Activated naive CD4-positive, alpha-beta T cell treated with Interleukin-2 at 50 U/mL for 16 hours (primary cell): Measurements from ENCODE around the gene SLC9A3.

Source experiments
- DNase-seq: peaks from one replicate; pipeline ENCODE4 v3.0.0-alpha.2; 2020

SLC9A3 gene

DNA sequence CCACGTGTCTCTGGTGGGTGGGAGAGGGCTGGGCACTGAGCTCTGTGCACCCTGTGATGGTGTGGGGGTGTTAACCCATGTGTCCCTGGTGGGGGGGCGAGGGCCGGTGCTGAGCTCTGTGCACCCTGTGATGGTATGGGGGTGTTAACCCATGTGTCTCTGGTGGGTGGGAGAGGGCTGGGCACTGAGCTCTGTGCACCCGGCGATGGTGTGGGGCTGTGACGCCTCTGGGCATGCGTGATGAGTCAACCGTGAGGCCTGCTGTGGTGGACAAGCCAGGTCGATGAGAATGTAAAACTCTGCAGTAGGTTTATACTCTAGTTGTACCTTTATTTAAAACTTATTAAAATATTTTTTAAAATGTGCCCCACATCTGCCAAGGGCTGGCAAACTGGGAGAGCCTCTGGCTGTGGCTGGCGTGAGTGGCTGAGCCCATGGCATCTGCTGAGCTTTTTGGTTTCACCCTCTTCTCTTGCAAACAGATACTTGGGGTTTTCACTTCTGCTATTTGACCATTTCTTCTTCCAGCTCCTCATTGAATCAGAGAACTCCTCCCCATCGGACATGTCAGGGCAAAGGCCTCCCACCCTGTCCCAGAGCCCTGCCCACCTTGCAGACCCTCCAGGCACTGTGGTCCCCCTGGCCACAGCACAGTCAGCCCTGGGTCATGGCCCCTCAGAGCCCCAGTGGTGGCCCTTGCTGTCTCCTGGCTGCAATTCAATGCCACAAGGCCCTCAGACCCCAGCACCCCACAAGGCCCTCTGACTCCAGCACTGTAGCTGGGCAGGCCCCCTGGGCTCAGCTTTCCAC lies 99.7 kb downstream of the SLC9A3 start:
- no peak for DNase-seq

GRCh38 chr5:423626-424261 lies 100.5 kb downstream of the SLC9A3 start:
- DNase-seq = no peak

DNA sequence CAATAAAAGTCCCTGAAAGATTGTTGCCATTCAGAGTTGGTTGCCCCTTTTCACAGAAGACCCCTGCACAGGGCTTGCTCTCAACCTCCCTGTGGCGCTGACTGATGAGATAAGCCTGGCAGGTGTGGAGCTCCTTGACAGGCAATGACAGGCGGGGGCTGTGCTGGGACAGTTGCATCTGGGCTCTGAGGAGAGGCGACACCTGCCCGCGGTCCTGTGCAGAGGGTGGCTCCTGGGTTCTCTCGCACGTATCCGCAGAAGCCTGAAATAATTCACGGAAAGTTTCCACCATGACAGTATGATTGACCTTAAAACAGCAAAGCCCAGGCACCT lies 101.0 kb downstream of the SLC9A3 start:
- no peak for DNase-seq

DNA sequence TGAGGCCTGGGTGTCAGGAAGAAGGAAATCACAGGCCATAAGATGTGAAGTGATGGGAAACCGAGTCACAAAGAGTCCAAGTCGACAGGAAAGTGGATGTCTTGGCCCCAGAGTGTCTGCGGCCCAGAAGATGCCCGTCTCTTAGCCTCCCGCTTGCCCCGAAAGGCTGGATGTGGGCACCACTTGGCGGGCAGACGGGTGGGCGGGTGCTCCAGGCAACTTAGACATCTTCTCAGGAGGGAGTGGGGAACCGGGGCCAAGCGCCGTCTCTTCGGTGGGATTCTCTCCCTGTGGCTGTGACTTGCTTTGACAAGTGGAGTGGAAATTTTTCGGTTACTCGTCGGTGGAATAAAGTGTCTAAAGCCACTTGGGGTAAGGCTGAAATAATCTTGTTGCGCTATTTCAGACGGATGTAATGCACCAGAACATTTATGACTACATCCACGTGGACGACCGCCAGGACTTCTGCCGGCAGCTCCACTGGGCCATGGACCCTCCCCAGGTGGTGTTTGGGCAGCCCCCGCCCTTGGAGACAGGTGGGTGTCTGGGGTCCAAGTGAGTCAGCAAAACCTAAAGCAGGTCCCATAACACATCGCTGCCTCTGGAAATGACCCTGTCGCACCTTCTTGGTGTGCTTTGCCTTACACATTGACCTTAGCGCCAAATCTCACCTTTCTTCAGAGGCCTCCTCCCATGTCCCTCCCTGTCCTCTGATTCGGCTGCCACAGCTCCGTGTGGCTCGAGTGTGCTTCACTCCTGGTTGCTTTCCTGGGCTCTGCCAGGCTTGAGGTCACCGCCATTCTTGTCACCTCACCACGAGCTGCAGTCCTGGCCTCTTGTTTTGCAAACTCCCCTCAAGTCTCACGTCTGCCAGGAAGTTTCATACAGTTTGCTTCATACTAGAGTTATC lies 101.7 kb downstream of the SLC9A3 start:
- no peak for DNase-seq

DNA sequence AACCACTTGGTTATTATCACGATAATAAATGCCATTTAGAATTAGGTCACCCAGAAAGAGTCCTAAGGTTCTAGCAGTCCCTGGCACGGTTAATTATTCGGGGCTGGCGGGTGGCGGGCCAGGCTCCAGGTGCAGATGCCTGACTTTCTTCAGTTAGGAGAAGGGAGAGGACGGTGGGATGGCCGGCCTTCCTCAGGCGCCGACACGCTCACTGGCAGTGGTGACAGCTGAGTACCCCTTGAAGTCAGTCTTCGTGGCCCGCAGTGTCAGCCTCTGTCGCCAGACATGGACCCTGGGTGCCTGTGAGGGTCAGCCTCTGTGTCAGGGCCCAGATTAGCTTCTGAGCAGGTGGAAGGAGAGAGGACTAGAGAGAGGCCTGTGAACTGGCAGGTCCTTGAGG lies 102.3 kb downstream of the SLC9A3 start:
- DNase-seq = no peak

DNA sequence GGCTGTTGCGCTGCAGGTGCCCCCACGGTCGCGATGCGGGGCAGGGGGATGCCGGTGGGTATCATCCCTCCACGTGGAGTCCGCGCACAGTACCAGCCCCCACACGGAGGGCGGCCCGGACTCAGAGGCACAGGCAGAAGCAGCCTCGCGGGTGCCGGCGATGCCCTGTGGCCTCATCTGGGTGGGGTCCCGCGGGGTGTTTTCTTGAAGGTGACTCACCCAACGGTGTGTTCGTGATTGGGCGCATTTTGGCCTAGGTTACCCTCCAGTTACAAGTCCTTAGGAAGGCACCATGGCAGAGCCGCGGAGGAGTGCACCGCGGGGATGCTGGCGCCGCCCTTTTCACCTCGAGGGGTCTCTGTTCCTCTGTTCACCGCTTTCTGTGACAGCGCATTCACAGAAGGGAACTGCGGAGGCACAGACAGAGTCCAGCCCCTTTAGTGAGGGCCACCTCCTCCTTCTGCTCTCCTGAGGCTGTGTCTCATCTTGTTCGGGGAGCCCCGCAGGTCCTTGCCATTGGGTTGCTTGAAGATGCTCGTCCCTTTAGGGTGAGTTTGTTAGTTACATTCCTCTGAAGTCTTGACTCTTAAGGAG lies 102.9 kb downstream of the SLC9A3 start:
- DNase-seq = no peak

DNA sequence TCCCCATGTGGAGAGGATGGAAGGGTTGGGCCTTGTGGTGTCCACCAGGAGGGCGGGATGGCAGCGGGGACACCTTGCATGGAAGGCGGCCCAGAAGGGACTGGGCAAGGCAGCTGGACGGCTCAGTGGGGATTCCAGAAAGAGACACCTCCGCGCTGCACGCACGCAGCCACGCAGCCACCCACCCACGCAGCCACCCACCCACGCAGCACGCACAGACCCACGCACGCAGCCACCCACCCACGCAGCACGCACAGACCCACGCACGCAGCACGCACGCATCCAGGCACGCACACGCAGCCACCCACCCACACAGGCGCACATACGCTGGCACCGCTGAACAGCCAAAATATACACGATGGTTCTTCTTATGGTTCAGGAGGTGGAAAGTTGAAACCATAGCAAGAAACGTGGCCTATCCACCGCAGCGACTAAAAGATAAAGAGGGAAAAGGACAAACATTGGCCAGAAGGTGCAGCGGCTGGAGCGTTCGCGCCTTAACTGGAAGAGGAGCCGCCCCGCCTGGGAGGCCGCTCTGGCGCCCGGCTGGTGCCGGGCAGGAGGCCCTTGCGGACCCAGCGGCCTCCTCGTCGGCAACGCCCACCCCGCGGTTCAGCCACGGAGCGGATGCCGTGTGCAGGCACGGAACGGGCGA lies 103.5 kb downstream of the SLC9A3 start:
- DNase-seq = no peak
